Measurements from ENCODE around the gene CAMK2D.

DNA sequence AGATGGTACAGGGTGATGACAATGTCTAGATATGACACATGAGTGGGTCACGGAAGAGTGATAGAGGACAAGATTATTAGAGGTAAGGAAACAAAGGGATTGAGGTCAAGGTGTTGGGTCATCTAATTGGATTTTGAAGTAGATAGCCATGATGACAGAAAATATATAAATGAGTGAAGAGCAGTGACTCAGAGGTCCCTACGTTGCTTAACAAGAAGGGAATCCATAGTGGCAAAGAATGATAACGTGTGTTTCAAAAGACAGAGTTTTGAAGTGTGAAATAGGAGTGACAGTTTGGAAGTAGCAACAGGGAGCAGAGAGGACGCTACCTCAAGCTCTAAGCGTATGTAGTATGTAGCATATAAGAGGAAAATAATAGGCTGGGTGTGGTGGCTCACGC lies 22.2 kb upstream of the CAMK2D start:
- no peak for TF ChIP-seq POLR2A (IDR thresholded peaks at IDR 0.05)
- TF ChIP-seq, protein P1, sequence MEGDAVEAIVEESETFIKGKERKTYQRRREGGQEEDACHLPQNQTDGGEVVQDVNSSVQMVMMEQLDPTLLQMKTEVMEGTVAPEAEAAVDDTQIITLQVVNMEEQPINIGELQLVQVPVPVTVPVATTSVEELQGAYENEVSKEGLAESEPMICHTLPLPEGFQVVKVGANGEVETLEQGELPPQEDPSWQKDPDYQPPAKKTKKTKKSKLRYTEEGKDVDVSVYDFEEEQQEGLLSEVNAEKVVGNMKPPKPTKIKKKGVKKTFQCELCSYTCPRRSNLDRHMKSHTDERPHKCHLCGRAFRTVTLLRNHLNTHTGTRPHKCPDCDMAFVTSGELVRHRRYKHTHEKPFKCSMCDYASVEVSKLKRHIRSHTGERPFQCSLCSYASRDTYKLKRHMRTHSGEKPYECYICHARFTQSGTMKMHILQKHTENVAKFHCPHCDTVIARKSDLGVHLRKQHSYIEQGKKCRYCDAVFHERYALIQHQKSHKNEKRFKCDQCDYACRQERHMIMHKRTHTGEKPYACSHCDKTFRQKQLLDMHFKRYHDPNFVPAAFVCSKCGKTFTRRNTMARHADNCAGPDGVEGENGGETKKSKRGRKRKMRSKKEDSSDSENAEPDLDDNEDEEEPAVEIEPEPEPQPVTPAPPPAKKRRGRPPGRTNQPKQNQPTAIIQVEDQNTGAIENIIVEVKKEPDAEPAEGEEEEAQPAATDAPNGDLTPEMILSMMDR (IDR thresholded peaks at IDR 0.05 in 8 of 11, conservative IDR thresholded peaks at IDR 0.05 in 3 of 11) = no peak
